CD4-positive, CD25-positive, alpha-beta regulatory T cell (primary cell): ENCODE results near the gene CEP70. TPM values are rescaled to one million over a fixed set of nuclear protein-coding genes. Genes with fewer than 3 reads are reported as not detected.
"Not testable (repeated sequence)": the region's sequence is repeated elsewhere in the genome, so short reads cannot be mapped to it uniquely, and the experiment has no call there.

ENCODE experiments used
- ATAC-seq, 2 donors: fragments of 150-1000 bp; cut with Tn5 transposase; one replicate each; pipeline ENCODE4 v1.10.0; 2021; ENCODE audit warnings: low read depth in 2 of 2, moderate number of reproducible peaks in 2 of 2, moderate library complexity in 1 of 2
- DNase-seq, 3 donors: peaks; one replicate each; pipeline versions ENCODE4 v3.0.0 to v3.0.0-alpha.2; 2012 to 2022; ENCODE audit warnings: mixed read lengths in 1 of 3
- H3K27ac ChIP-seq: one replicate; pipeline ENCODE4 v1.7.0; 2013; ENCODE audit warnings: mild to moderate bottlenecking, low read length; ENCODE audit not compliant: insufficient read depth, poor library complexity, severe bottlenecking
- H3K27me3 ChIP-seq: one replicate; pipeline ENCODE4 v1.7.0; 2013; ENCODE audit warnings: low read length; ENCODE audit not compliant: control insufficient read depth, insufficient read depth
- H3K36me3 ChIP-seq: one replicate; pipeline ENCODE4 v1.7.0; 2013; ENCODE audit warnings: mild to moderate bottlenecking, low read length, moderate library complexity; ENCODE audit not compliant: control insufficient read depth, insufficient read depth
- H3K4me1 ChIP-seq: 2 replicates; pipeline ENCODE4 v1.7.0; 2013; ENCODE audit warnings: mild to moderate bottlenecking, low read length; ENCODE audit not compliant: insufficient read depth, control insufficient read depth, poor library complexity, severe bottlenecking
- H3K4me3 ChIP-seq: one replicate; pipeline ENCODE4 v1.7.0; 2013; ENCODE audit warnings: low read depth, mild to moderate bottlenecking, low read length, moderate library complexity
- H3K9me3 ChIP-seq, 2 experiments: 1 replicate in 1 of 2; 2 replicates in 1 of 2; pipeline ENCODE4 v1.7.0; 2013; ENCODE audit warnings: low read length in 2 of 2, mild to moderate bottlenecking in 1 of 2, moderate library complexity in 1 of 2; ENCODE audit not compliant: control insufficient read depth in 2 of 2
- H3K27ac Mint-ChIP-seq, 3 donors: one replicate each; pipeline ENCODE4 v1.8.0; 2020 to 2022; ENCODE audit warnings: mild to moderate bottlenecking in 3 of 3, mixed read lengths in 3 of 3, moderate library complexity in 2 of 3
- H3K27me3 Mint-ChIP-seq: one replicate; pipeline ENCODE4 v1.8.0; 2022; ENCODE audit warnings: mild to moderate bottlenecking, mixed read lengths
- H3K36me3 Mint-ChIP-seq: one replicate; pipeline ENCODE4 v1.8.0; 2020; ENCODE audit warnings: mixed read lengths
- H3K4me1 Mint-ChIP-seq, 4 donors: one replicate each; pipeline ENCODE4 v1.8.0; 2020 to 2022; ENCODE audit warnings: mixed read lengths in 4 of 4, mild to moderate bottlenecking in 1 of 4
- H3K4me3 Mint-ChIP-seq, 4 donors: one replicate each; pipeline ENCODE4 v1.8.0; 2020 to 2022; ENCODE audit warnings: mild to moderate bottlenecking in 4 of 4, mixed read lengths in 4 of 4, moderate library complexity in 3 of 4
- H3K9me3 Mint-ChIP-seq, 7 donors: one replicate each; pipeline ENCODE4 v1.8.0; 2020 to 2022; ENCODE audit warnings: mixed read lengths in 7 of 7, mild to moderate bottlenecking in 3 of 7, moderate library complexity in 2 of 7
- polyA plus RNA-seq, 4 donors: library from polyadenylated mRNA; unstranded; fragments of 300-500 nt; fragmentation: Illumina TruSeq; gene quantifications; one replicate each; pipeline ENCODE4 v1.2.3, GENCODE V29; 2021
- total RNA-seq: library from RNA; stranded (reverse); gene quantifications from one replicate; pipeline ENCODE4 v1.2.3, GENCODE V29; 2022

The CEP70 gene
- total and polyA plus RNA-seq, 5 donors from 2014 or later, result 3.8 to 15.6 (median 6.5) TPM

- Histone ChIP-seq H3K4me3 (no peak overlapping the region), H3K4me1 (no peaks in the 10 kb centered on the region), H3K9me3 (no peaks in the 10 kb centered on the region), H3K27me3 (no peaks in the 10 kb centered on the region), H3K36me3 (no peaks in the 10 kb centered on the region), H3K27ac (no peak overlapping the region)
- H3K36me3 Mint-ChIP-seq, result peaks cover 28% of the 10 kb centered on the region
- peaks cover 0 to 2% (median 0%) of the 10 kb centered on the region in 7 donors for H3K9me3 Mint-ChIP-seq
- no peak overlapping the region for H3K4me3 Mint-ChIP-seq
- DNase-seq (no peak), ATAC-seq (no peak)
- no peaks in the 10 kb centered on the region for H3K27me3 Mint-ChIP-seq
- no peaks in the 10 kb centered on the region for H3K4me1 Mint-ChIP-seq
- no peak overlapping the region for H3K27ac Mint-ChIP-seq
Observed at GRCh38 chr3:138498991-138499390, 95.1 kb downstream of the CEP70 start.

- no peaks in the 10 kb centered on the region for H3K4me1 Mint-ChIP-seq
- ATAC-seq, result no peak
- no peak overlapping the region for H3K27ac Mint-ChIP-seq
- H3K4me3 ChIP-seq, result no peak overlapping the region
- H3K9me3 Mint-ChIP-seq, result peaks cover 0 to 8% (median 2%) of the 10 kb centered on the region in 7 donors
- H3K36me3 ChIP-seq, result no peaks in the 10 kb centered on the region
- H3K27me3 Mint-ChIP-seq, result no peaks in the 10 kb centered on the region
- H3K27me3 ChIP-seq, result no peaks in the 10 kb centered on the region
- no peaks in the 10 kb centered on the region for H3K9me3 ChIP-seq
- H3K4me3 Mint-ChIP-seq, result no peak overlapping the region
- H3K4me1 ChIP-seq, result no peaks in the 10 kb centered on the region
- DNase-seq, result no peak
- H3K27ac ChIP-seq, result no peak overlapping the region
- peaks cover 22% of the 10 kb centered on the region for H3K36me3 Mint-ChIP-seq
Observed at GRCh38 chr3:138497851-138498250, 96.2 kb downstream of the CEP70 start.

- Mint-ChIP-seq H3K4me1 (no peaks in the 10 kb centered on the region), H3K4me3 (no peak overlapping the region), H3K27ac (no peak overlapping the region), H3K9me3 (peaks cover 0 to 10% (median 4%) of the 10 kb centered on the region in 7 donors), H3K27me3 (no peaks in the 10 kb centered on the region), H3K36me3 (peaks cover 18% of the 10 kb centered on the region)
- Histone ChIP-seq H3K4me3 (no peak overlapping the region), H3K4me1 (no peaks in the 10 kb centered on the region), H3K36me3 (no peaks in the 10 kb centered on the region), H3K27ac (no peak overlapping the region), H3K9me3 (no peaks in the 10 kb centered on the region), H3K27me3 (no peaks in the 10 kb centered on the region)
- no peak for ATAC-seq
- DNase-seq, result no peak
Observed at GRCh38 chr3:138497021-138497420, 97.0 kb downstream of the CEP70 start.

DNA sequence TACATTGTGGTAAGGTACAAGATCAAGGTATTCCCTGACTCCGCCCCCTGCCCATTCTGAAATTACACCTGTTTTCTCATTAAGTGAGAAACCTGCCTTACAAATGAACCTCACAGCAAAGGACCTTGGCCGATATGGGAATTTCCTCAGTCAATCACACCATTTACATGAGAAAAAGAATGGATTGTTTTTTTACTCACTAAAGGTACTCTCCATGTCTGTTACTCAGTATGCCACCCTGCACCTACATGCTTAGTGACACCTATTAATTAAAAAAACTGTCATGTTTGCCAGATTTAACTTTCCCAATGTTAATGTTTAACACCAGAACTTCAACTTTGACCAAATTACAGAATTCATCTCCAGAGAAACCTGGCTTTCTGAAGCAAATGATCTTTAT is 97.6 kb downstream of the CEP70 start:
- no peak overlapping the region for H3K4me3 Mint-ChIP-seq
- no peaks in the 10 kb centered on the region for H3K27me3 Mint-ChIP-seq
- DNase-seq, result no peak
- no peak for ATAC-seq
- H3K4me1 Mint-ChIP-seq, result no peaks in the 10 kb centered on the region
- Histone ChIP-seq H3K4me3 (no peak overlapping the region), H3K9me3 (no peaks in the 10 kb centered on the region), H3K4me1 (no peaks in the 10 kb centered on the region), H3K27ac (no peak overlapping the region), H3K27me3 (no peaks in the 10 kb centered on the region), H3K36me3 (no peaks in the 10 kb centered on the region)
- H3K9me3 Mint-ChIP-seq, result peaks cover 0 to 13% (median 4%) of the 10 kb centered on the region in 7 donors
- H3K27ac Mint-ChIP-seq, result no peak overlapping the region
- H3K36me3 Mint-ChIP-seq, result peaks cover 16% of the 10 kb centered on the region

GRCh38 chr3:138495638-138496037 is 98.4 kb downstream of the CEP70 start:
- not testable (repeated sequence) for H3K27ac ChIP-seq, ATAC-seq, H3K27me3 Mint-ChIP-seq, DNase-seq, H3K36me3 ChIP-seq, H3K9me3 ChIP-seq, H3K4me1 Mint-ChIP-seq, H3K4me3 ChIP-seq, H3K27ac Mint-ChIP-seq, H3K4me3 Mint-ChIP-seq, H3K27me3 ChIP-seq, H3K4me1 ChIP-seq
- H3K9me3 Mint-ChIP-seq, result peaks cover 3 to 21% (median 8%) of the 10 kb centered on the region in 7 donors
- H3K36me3 Mint-ChIP-seq, result peaks cover 13% of the 10 kb centered on the region

DNA sequence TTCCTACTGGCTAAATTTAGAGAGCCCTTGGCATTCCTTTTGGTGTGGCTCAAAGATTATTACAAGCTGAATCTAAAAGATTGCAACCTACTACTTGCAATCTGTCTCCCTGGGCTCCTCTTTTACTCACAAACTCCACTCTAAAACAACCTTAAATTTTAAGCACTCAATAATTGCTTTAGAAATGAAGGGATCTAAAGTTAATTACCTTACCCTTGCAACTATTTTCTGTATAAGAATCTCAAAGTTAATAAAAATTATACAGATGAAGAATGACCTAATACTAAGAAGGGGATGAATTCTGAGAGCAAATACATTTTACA is 99.5 kb downstream of the CEP70 start:
- DNase-seq, result no peak

GRCh38 chr3:138493804-138494606 is 100.1 kb downstream of the CEP70 start:
- no peaks in the 10 kb centered on the region for H3K36me3 ChIP-seq
- no peak overlapping the region for H3K27ac ChIP-seq
- H3K9me3 Mint-ChIP-seq, result peaks cover 3 to 28% (median 14%) of the 10 kb centered on the region in 7 donors
- H3K4me1 ChIP-seq, result no peaks in the 10 kb centered on the region
- H3K4me1 Mint-ChIP-seq, result no peaks in the 10 kb centered on the region
- H3K36me3 Mint-ChIP-seq, result peaks cover 8% of the 10 kb centered on the region
- no peak overlapping the region for H3K4me3 Mint-ChIP-seq
- no peaks in the 10 kb centered on the region for H3K27me3 Mint-ChIP-seq
- H3K27ac Mint-ChIP-seq, result no peak overlapping the region
- ATAC-seq (no peak), DNase-seq (no peak)
- no peak overlapping the region for H3K4me3 ChIP-seq
- no peaks in the 10 kb centered on the region for H3K9me3 ChIP-seq
- H3K27me3 ChIP-seq, result no peaks in the 10 kb centered on the region

More for the DNA sequence above, 99.5 kb downstream of the CEP70 start:
- no peak overlapping the region for H3K4me3 Mint-ChIP-seq
- no peaks in the 10 kb centered on the region for H3K27me3 Mint-ChIP-seq
- H3K9me3 ChIP-seq, result no peaks in the 10 kb centered on the region
- no peak overlapping the region for H3K27ac ChIP-seq
- H3K4me1 Mint-ChIP-seq, result no peaks in the 10 kb centered on the region
- peaks cover 10% of the 10 kb centered on the region for H3K36me3 Mint-ChIP-seq
- no peak overlapping the region for H3K27ac Mint-ChIP-seq
- H3K4me3 ChIP-seq, result no peak overlapping the region
- H3K27me3 ChIP-seq, result no peaks in the 10 kb centered on the region
- peaks cover 3 to 25% (median 10%) of the 10 kb centered on the region in 7 donors for H3K9me3 Mint-ChIP-seq
- no peaks in the 10 kb centered on the region for H3K36me3 ChIP-seq
- ATAC-seq, result no peak
- no peaks in the 10 kb centered on the region for H3K4me1 ChIP-seq
